ENCODE results near the gene XRCC6. TPM values are rescaled to one million over a fixed set of nuclear protein-coding genes. Genes with fewer than 3 reads are reported as not detected.

The XRCC6 gene
- total and polyA plus RNA-seq, 9 of the 15 experiments (the other 6 are each of a cell fraction or from before 2014, with no cell fraction given) = 151 to 440 (median 318) TPM

DNA sequence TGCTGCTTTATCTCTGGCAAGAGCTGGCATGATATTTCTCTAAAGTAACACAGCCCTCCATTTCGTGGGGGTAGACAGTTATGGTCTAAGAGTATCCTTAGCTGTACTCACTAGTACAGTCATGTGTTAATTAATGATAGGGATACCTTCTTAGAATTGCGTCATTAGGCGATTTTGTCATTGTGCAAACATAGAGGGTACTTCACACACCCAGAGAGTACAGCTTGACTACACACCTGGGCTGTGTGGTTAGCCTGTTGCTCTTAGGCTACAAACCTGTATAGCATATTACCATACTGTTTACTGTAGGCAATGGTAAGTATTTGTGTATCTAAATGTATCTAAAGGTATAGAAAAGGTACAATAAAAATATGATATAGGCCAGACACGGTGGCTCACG is 17.0 kb downstream of the XRCC6 start (continued):
- TF ChIP-seq, protein P1, sequence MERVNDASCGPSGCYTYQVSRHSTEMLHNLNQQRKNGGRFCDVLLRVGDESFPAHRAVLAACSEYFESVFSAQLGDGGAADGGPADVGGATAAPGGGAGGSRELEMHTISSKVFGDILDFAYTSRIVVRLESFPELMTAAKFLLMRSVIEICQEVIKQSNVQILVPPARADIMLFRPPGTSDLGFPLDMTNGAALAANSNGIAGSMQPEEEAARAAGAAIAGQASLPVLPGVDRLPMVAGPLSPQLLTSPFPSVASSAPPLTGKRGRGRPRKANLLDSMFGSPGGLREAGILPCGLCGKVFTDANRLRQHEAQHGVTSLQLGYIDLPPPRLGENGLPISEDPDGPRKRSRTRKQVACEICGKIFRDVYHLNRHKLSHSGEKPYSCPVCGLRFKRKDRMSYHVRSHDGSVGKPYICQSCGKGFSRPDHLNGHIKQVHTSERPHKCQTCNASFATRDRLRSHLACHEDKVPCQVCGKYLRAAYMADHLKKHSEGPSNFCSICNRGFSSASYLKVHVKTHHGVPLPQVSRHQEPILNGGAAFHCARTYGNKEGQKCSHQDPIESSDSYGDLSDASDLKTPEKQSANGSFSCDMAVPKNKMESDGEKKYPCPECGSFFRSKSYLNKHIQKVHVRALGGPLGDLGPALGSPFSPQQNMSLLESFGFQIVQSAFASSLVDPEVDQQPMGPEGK (CRISPR knock-in tag; IDR thresholded peaks at IDR 0.05; ENCODE audit: borderline replicate concordance) = no peak
- TF ChIP-seq STAT5A (IDR thresholded peaks at IDR 0.05; ENCODE audit: borderline replicate concordance, low read length) (no peak), ZNF232 (CRISPR knock-in tag; IDR thresholded peaks at IDR 0.05) (no peak), NR3C1 (CRISPR knock-in tag; IDR thresholded peaks at IDR 0.05) (no peak), ZBTB1 (CRISPR knock-in tag; IDR thresholded peaks at IDR 0.05; ENCODE audit: borderline replicate concordance, low read depth) (no peak), ZNF263 (CRISPR knock-in tag; IDR thresholded peaks at IDR 0.05; ENCODE audit: borderline replicate concordance) (no peak), MCM7 (IDR thresholded peaks at IDR 0.05) (no peak)
- TF ChIP-seq, protein P2, sequence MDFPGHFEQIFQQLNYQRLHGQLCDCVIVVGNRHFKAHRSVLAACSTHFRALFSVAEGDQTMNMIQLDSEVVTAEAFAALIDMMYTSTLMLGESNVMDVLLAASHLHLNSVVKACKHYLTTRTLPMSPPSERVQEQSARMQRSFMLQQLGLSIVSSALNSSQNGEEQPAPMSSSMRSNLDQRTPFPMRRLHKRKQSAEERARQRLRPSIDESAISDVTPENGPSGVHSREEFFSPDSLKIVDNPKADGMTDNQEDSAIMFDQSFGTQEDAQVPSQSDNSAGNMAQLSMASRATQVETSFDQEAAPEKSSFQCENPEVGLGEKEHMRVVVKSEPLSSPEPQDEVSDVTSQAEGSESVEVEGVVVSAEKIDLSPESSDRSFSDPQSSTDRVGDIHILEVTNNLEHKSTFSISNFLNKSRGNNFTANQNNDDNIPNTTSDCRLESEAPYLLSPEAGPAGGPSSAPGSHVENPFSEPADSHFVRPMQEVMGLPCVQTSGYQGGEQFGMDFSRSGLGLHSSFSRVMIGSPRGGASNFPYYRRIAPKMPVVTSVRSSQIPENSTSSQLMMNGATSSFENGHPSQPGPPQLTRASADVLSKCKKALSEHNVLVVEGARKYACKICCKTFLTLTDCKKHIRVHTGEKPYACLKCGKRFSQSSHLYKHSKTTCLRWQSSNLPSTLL (IDR thresholded peaks at IDR 0.05) = no peak
- TF ChIP-seq, protein P3, sequence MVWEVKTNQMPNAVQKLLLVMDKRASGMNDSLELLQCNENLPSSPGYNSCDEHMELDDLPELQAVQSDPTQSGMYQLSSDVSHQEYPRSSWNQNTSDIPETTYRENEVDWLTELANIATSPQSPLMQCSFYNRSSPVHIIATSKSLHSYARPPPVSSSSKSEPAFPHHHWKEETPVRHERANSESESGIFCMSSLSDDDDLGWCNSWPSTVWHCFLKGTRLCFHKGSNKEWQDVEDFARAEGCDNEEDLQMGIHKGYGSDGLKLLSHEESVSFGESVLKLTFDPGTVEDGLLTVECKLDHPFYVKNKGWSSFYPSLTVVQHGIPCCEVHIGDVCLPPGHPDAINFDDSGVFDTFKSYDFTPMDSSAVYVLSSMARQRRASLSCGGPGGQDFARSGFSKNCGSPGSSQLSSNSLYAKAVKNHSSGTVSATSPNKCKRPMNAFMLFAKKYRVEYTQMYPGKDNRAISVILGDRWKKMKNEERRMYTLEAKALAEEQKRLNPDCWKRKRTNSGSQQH (CRISPR knock-in tag; IDR thresholded peaks at IDR 0.05) = no peak

All from K562 (cell line).